SH-SY5Y (cell line): ENCODE data around the gene PCK2.

Experiments
- GATA2 ChIP-seq: IDR thresholded peaks from 2 replicates; pipeline ENCODE4 v1.6.1; 2011; ENCODE audit warnings: mild to moderate bottlenecking, low read depth, low read length
- GATA3 ChIP-seq: IDR thresholded peaks from 2 replicates; pipeline ENCODE4 v1.6.1; 2011; ENCODE audit warnings: low read depth, mild to moderate bottlenecking, low read length, moderate library complexity

DNA sequence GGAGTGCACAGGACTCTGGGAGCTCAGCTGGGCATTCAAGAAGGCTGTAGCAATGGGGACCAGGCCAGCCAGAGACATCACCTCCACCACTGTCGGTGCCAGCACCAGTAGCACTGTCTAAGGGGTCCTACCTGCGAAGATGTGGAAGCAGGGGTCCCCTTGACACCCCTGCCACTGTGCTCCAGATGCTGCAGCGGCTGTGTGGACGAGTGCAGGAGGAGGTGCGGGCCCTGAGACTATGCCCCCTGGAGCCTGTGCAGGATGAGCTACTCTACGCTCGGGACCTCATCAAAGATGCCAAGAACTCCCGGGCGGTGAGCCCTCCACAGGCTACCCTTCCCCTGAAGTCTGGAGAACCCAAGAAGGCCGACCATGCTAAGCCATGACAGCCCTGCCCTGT is 33.7 kb upstream of the PCK2 start:
- TF ChIP-seq GATA3 (no peak), GATA2 (no peak)
